Measurements from ENCODE around the gene XPO5. TPM values are rescaled to one million over a fixed set of nuclear protein-coding genes. Genes with fewer than 3 reads are reported as not detected.

The XPO5 gene
- total RNA-seq, 1 experiment from 2014 or later = 97.8 TPM

DNA sequence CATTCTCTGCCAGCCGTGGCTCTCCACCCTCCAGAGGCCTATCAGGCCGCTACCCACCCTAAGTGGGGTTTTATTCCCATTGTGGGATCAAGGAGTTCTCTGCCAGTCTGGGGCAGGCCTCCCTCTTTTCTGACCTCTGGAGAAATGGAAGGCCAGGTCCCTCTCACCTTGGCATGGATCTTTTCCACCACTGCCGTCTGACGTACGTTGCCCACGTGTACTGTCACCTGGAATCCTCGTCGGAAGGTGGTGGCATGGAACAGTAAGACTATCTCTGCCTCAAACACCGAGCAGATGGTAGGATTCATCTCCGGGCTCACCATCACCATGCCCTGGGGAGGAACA lies 46.0 kb upstream of the XPO5 start:
- DNase-seq (ENCODE audit: low spot score) (no peak), ATAC-seq (no peak)
- TF ChIP-seq ATF1 (CRISPR knock-in tag; IDR thresholded peaks at IDR 0.05) (no peak), KAT7 (CRISPR knock-in tag; IDR thresholded peaks at IDR 0.05; ENCODE audit: borderline replicate concordance) (no peak), ZNF317 (CRISPR knock-in tag; IDR thresholded peaks at IDR 0.05; ENCODE audit: borderline replicate concordance, low read depth) (no peak), EMX1 (CRISPR knock-in tag; IDR thresholded peaks at IDR 0.05) (no peak), GABPB1 (CRISPR knock-in tag; IDR thresholded peaks at IDR 0.05) (no peak), FOXK1 (CRISPR knock-in tag; IDR thresholded peaks at IDR 0.05) (no peak), NR1H2 (CRISPR knock-in tag; IDR thresholded peaks at IDR 0.05) (no peak), ZNF263 (CRISPR knock-in tag; IDR thresholded peaks at IDR 0.05; ENCODE audit: low read depth) (no peak)
- TF ChIP-seq, protein P1, sequence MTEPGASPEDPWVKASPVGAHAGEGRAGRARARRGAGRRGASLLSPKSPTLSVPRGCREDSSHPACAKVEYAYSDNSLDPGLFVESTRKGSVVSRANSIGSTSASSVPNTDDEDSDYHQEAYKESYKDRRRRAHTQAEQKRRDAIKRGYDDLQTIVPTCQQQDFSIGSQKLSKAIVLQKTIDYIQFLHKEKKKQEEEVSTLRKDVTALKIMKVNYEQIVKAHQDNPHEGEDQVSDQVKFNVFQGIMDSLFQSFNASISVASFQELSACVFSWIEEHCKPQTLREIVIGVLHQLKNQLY (CRISPR knock-in tag; IDR thresholded peaks at IDR 0.05) = no peak
- TF ChIP-seq, protein P2, sequence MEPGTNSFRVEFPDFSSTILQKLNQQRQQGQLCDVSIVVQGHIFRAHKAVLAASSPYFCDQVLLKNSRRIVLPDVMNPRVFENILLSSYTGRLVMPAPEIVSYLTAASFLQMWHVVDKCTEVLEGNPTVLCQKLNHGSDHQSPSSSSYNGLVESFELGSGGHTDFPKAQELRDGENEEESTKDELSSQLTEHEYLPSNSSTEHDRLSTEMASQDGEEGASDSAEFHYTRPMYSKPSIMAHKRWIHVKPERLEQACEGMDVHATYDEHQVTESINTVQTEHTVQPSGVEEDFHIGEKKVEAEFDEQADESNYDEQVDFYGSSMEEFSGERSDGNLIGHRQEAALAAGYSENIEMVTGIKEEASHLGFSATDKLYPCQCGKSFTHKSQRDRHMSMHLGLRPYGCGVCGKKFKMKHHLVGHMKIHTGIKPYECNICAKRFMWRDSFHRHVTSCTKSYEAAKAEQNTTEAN (CRISPR knock-in tag; IDR thresholded peaks at IDR 0.05) = no peak
- TF ChIP-seq, protein P3, sequence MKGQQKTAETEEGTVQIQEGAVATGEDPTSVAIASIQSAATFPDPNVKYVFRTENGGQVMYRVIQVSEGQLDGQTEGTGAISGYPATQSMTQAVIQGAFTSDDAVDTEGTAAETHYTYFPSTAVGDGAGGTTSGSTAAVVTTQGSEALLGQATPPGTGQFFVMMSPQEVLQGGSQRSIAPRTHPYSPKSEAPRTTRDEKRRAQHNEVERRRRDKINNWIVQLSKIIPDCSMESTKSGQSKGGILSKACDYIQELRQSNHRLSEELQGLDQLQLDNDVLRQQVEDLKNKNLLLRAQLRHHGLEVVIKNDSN (CRISPR knock-in tag; IDR thresholded peaks at IDR 0.05) = no peak
- no peaks in the 10 kb centered on the region for H3K27me3 Mint-ChIP-seq (ENCODE audit: low read depth)
- no peaks in the 10 kb centered on the region for H3K9me3 Mint-ChIP-seq
- H3K4me1 Mint-ChIP-seq = no peaks in the 10 kb centered on the region
- peaks cover 57% of the 10 kb centered on the region for H3K36me3 Mint-ChIP-seq
- POLR2A ChIA-PET = no interaction called here
- no peak overlapping the region for H3K27ac Mint-ChIP-seq
- CTCF ChIA-PET = no interaction called here
- H3K4me3 Mint-ChIP-seq = no peak overlapping the region

DNA sequence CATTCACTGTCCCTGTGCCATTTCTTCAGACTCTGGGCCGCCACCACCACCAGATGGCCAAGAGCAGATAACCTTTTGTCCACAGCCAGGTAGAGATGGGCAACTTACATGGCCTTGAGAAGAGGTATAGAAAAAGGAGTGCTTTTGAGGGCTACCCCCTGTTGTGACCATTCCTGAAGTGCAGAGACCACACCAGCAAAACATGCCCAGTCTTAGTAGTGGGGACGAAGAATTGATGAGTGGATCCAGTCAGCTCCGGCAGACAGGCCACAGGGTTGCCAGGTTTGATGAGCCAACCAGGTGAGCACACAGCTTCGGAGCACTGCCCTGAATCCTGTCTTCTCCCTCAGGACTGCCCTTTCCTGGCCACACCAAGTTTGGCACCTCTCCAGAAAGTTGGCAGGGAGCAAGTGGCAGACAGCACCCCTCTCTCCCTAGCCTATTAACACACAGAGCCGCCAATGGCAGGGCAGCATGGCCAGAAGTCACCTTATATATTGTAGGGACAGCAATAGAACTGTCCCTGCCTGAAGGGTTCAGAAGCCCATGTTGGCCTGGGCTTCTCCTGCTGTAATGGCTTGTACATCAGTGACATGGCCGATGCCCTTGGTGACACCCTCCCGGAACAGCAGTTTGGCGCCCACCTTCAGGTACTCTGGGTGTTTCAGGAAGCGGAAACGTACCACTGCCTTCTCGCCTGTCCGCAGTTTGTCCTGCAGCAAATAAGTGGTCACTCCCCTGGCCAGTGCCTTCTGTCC lies 45.4 kb upstream of the XPO5 start:
- DNase-seq (ENCODE audit: low spot score) (no peak), ATAC-seq (no peak)
- H3K4me3 Mint-ChIP-seq = no peak overlapping the region
- no peaks in the 10 kb centered on the region for H3K4me1 Mint-ChIP-seq
- ChIA-PET CTCF (no interaction called here), POLR2A (no interaction called here)
- no peak overlapping the region for H3K27ac Mint-ChIP-seq
- no peaks in the 10 kb centered on the region for H3K9me3 Mint-ChIP-seq
- H3K27me3 Mint-ChIP-seq (ENCODE audit: low read depth) = no peaks in the 10 kb centered on the region
- peaks cover 52% of the 10 kb centered on the region for H3K36me3 Mint-ChIP-seq
- TF ChIP-seq, protein P4, sequence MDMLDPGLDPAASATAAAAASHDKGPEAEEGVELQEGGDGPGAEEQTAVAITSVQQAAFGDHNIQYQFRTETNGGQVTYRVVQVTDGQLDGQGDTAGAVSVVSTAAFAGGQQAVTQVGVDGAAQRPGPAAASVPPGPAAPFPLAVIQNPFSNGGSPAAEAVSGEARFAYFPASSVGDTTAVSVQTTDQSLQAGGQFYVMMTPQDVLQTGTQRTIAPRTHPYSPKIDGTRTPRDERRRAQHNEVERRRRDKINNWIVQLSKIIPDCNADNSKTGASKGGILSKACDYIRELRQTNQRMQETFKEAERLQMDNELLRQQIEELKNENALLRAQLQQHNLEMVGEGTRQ (CRISPR knock-in tag; IDR thresholded peaks at IDR 0.05) = no peak
- TF ChIP-seq, protein P5, sequence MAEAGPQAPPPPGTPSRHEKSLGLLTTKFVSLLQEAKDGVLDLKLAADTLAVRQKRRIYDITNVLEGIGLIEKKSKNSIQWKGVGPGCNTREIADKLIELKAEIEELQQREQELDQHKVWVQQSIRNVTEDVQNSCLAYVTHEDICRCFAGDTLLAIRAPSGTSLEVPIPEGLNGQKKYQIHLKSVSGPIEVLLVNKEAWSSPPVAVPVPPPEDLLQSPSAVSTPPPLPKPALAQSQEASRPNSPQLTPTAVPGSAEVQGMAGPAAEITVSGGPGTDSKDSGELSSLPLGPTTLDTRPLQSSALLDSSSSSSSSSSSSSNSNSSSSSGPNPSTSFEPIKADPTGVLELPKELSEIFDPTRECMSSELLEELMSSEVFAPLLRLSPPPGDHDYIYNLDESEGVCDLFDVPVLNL (CRISPR knock-in tag; IDR thresholded peaks at IDR 0.05; ENCODE audit: borderline replicate concordance, low read depth) = no peak
- TF ChIP-seq TCF7 (CRISPR knock-in tag; IDR thresholded peaks at IDR 0.05; ENCODE audit: low read depth) = no peak
- TF ChIP-seq, protein P2 (CRISPR knock-in tag; IDR thresholded peaks at IDR 0.05) = no peak
- TF ChIP-seq ZNF396 (CRISPR knock-in tag; IDR thresholded peaks at IDR 0.05; ENCODE audit: borderline replicate concordance) = no peak
- TF ChIP-seq, protein P6, sequence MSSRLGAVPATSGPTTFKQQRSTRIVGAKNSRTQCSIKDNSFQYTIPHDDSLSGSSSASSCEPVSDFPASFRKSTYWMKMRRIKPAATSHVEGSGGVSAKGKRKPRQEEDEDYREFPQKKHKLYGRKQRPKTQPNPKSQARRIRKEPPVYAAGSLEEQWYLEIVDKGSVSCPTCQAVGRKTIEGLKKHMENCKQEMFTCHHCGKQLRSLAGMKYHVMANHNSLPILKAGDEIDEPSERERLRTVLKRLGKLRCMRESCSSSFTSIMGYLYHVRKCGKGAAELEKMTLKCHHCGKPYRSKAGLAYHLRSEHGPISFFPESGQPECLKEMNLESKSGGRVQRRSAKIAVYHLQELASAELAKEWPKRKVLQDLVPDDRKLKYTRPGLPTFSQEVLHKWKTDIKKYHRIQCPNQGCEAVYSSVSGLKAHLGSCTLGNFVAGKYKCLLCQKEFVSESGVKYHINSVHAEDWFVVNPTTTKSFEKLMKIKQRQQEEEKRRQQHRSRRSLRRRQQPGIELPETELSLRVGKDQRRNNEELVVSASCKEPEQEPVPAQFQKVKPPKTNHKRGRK (CRISPR knock-in tag; IDR thresholded peaks at IDR 0.05; ENCODE audit: borderline replicate concordance) = no peak
- TF ChIP-seq NFATC4 (CRISPR knock-in tag; IDR thresholded peaks at IDR 0.05) = no peak
- TF ChIP-seq, protein P7, sequence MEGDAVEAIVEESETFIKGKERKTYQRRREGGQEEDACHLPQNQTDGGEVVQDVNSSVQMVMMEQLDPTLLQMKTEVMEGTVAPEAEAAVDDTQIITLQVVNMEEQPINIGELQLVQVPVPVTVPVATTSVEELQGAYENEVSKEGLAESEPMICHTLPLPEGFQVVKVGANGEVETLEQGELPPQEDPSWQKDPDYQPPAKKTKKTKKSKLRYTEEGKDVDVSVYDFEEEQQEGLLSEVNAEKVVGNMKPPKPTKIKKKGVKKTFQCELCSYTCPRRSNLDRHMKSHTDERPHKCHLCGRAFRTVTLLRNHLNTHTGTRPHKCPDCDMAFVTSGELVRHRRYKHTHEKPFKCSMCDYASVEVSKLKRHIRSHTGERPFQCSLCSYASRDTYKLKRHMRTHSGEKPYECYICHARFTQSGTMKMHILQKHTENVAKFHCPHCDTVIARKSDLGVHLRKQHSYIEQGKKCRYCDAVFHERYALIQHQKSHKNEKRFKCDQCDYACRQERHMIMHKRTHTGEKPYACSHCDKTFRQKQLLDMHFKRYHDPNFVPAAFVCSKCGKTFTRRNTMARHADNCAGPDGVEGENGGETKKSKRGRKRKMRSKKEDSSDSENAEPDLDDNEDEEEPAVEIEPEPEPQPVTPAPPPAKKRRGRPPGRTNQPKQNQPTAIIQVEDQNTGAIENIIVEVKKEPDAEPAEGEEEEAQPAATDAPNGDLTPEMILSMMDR (IDR thresholded peaks at IDR 0.05) = no peak
- TF ChIP-seq, protein P8, sequence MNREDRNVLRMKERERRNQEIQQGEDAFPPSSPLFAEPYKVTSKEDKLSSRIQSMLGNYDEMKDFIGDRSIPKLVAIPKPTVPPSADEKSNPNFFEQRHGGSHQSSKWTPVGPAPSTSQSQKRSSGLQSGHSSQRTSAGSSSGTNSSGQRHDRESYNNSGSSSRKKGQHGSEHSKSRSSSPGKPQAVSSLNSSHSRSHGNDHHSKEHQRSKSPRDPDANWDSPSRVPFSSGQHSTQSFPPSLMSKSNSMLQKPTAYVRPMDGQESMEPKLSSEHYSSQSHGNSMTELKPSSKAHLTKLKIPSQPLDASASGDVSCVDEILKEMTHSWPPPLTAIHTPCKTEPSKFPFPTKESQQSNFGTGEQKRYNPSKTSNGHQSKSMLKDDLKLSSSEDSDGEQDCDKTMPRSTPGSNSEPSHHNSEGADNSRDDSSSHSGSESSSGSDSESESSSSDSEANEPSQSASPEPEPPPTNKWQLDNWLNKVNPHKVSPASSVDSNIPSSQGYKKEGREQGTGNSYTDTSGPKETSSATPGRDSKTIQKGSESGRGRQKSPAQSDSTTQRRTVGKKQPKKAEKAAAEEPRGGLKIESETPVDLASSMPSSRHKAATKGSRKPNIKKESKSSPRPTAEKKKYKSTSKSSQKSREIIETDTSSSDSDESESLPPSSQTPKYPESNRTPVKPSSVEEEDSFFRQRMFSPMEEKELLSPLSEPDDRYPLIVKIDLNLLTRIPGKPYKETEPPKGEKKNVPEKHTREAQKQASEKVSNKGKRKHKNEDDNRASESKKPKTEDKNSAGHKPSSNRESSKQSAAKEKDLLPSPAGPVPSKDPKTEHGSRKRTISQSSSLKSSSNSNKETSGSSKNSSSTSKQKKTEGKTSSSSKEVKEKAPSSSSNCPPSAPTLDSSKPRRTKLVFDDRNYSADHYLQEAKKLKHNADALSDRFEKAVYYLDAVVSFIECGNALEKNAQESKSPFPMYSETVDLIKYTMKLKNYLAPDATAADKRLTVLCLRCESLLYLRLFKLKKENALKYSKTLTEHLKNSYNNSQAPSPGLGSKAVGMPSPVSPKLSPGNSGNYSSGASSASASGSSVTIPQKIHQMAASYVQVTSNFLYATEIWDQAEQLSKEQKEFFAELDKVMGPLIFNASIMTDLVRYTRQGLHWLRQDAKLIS (CRISPR knock-in tag; IDR thresholded peaks at IDR 0.05; ENCODE audit: borderline replicate concordance) = no peak
- TF ChIP-seq MYBL2 (CRISPR knock-in tag; IDR thresholded peaks at IDR 0.05) = no peak
- TF ChIP-seq ZNF416 (CRISPR knock-in tag; IDR thresholded peaks at IDR 0.05) = no peak

Measured in WTC11 (cell line).